Measurements from ENCODE around the gene CDKAL1. TPM values are rescaled to one million over a fixed set of nuclear protein-coding genes. Genes with fewer than 3 reads are reported as not detected.

CDKAL1 gene
- total RNA-seq, 4 donors from 2014 or later = 10.1 to 22.0 (median 12.5) TPM

DNA sequence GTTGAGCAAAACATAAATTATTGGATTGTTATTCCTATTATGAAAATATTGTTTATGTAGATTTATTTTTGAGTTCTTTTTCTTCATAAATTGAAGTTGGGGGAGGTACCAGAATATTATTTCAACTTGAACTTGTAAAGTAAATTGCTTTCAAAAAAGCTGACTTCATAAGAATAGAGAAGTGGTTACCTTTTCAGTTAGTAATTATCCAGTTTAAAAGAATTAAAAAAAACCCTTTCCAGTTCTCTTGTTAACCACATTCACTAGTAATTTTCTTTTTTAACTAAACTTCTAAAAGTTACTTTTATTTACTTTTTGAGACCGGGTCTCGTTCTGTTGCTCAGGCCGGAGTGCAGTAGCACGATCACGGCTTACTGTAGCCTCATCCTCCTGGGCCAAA, 124.3 kb downstream of the CDKAL1 start:
- H3K4me1 ChIP-seq = peaks cover 37% of the 10 kb centered on the region
- no peaks in the 10 kb centered on the region for H3K27me3 ChIP-seq
- no peak for DNase-seq (ENCODE audit: low spot score in 2 of 2)
- H3K36me3 ChIP-seq = peaks cover 5% of the 10 kb centered on the region
- H3K27ac ChIP-seq = no peak overlapping the region
- no peaks in the 10 kb centered on the region for H3K9me3 ChIP-seq
- TF ChIP-seq, protein P1, sequence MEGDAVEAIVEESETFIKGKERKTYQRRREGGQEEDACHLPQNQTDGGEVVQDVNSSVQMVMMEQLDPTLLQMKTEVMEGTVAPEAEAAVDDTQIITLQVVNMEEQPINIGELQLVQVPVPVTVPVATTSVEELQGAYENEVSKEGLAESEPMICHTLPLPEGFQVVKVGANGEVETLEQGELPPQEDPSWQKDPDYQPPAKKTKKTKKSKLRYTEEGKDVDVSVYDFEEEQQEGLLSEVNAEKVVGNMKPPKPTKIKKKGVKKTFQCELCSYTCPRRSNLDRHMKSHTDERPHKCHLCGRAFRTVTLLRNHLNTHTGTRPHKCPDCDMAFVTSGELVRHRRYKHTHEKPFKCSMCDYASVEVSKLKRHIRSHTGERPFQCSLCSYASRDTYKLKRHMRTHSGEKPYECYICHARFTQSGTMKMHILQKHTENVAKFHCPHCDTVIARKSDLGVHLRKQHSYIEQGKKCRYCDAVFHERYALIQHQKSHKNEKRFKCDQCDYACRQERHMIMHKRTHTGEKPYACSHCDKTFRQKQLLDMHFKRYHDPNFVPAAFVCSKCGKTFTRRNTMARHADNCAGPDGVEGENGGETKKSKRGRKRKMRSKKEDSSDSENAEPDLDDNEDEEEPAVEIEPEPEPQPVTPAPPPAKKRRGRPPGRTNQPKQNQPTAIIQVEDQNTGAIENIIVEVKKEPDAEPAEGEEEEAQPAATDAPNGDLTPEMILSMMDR (IDR thresholded peaks at IDR 0.05) = no peak
- no peak for TF ChIP-seq POLR2AphosphoS5 (IDR thresholded peaks at IDR 0.05)
- TF ChIP-seq POLR2A (IDR thresholded peaks at IDR 0.05) = no peak
- no peak for TF ChIP-seq EP300 (IDR thresholded peaks at IDR 0.05)
- 97% methylated on average over 5 of the region's 5 CpGs for WGBS
- H3K4me3 ChIP-seq = no peak overlapping the region

DNA sequence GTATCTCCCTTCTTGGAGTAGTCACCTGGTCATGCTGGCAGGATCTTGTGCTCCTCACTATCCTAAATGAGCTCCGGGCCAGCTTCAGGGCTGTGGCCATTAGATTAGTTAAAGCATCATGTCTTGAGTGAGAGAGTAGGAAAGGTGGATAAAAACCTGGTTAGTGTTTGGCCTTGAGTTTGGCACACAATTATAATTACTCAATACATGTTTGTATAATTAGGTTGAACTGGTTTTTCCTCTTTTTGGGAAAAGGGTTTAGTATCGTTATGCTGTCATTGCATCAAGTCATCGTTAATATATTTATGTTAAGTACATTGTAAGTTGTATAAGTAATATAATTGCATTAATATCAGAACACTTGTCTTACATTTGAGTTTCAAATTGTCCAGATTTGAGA, 126.3 kb downstream of the CDKAL1 start:
- Histone ChIP-seq H3K9me3 (no peaks in the 10 kb centered on the region), H3K4me1 (peaks cover 37% of the 10 kb centered on the region), H3K4me3 (no peak overlapping the region), H3K27ac (peak overlapping the region; percentile 25), H3K27me3 (no peaks in the 10 kb centered on the region), H3K36me3 (no peaks in the 10 kb centered on the region)
- 47% methylated on average over 3 of the region's 3 CpGs for WGBS
- no peak for DNase-seq (ENCODE audit: low spot score in 2 of 2)
- TF ChIP-seq EP300 (IDR thresholded peaks at IDR 0.05) (no peak), POLR2AphosphoS5 (IDR thresholded peaks at IDR 0.05) (no peak), POLR2A (IDR thresholded peaks at IDR 0.05) (no peak)
- TF ChIP-seq, protein P1 (IDR thresholded peaks at IDR 0.05) = no peak

DNA sequence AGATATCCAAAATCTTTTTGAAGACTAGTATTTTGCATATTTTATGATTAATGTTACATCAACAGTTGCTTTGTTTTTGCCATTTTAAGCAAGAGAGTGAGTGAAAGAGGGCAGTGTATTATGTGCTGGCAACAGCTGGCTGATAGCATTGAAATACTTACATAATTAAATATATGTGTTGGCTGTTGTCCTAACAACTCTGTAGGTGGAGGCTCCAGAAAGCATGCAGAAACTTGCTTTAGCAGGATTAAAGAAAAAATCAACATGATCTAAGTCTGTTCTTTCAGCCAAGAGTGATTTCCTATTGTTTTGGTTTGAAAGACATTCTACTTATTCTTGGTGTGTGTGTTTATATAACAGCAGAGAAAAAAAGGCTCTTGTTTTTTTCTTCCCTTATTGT, 127.5 kb downstream of the CDKAL1 start:
- Histone ChIP-seq H3K4me3 (no peak overlapping the region), H3K27me3 (no peaks in the 10 kb centered on the region), H3K4me1 (peaks cover 37% of the 10 kb centered on the region), H3K36me3 (no peaks in the 10 kb centered on the region), H3K27ac (peak overlapping the region; percentile 10), H3K9me3 (no peaks in the 10 kb centered on the region)
- TF ChIP-seq POLR2A (IDR thresholded peaks at IDR 0.05) (no peak), EP300 (IDR thresholded peaks at IDR 0.05) (no peak), POLR2AphosphoS5 (IDR thresholded peaks at IDR 0.05) (no peak)
- TF ChIP-seq, protein P1 (IDR thresholded peaks at IDR 0.05) = no peak
- no peak for DNase-seq (ENCODE audit: low spot score in 2 of 2)

DNA sequence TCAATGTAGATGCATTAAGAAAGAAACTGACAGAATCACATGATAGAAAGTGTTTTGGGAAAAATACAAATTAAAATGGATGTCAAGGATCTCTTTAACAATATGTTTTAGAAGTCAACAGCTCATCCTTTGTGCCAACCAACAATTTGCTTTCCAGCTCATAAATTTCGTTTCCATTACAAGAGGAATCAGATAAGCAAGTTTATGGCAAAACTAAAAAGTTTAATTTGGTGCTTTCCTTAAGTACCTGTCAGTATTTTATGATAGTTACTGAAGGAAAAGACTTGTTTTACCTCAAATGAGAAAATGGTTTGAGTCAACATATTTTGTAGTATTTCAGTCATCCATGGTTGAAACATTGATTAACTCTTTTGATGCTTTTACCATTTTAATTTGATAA, 130.0 kb downstream of the CDKAL1 start:
- Histone ChIP-seq H3K27me3 (no peaks in the 10 kb centered on the region), H3K9me3 (no peaks in the 10 kb centered on the region), H3K4me3 (no peak overlapping the region), H3K4me1 (peaks cover 42% of the 10 kb centered on the region), H3K36me3 (no peaks in the 10 kb centered on the region), H3K27ac (no peak overlapping the region)
- TF ChIP-seq EP300 (IDR thresholded peaks at IDR 0.05) (no peak), POLR2A (IDR thresholded peaks at IDR 0.05) (no peak), POLR2AphosphoS5 (IDR thresholded peaks at IDR 0.05) (no peak)
- TF ChIP-seq, protein P1 (IDR thresholded peaks at IDR 0.05) = no peak
- DNase-seq (ENCODE audit: low spot score in 2 of 2) = no peak
- 73% methylated on average over 1 of the region's 1 CpG for WGBS

DNA sequence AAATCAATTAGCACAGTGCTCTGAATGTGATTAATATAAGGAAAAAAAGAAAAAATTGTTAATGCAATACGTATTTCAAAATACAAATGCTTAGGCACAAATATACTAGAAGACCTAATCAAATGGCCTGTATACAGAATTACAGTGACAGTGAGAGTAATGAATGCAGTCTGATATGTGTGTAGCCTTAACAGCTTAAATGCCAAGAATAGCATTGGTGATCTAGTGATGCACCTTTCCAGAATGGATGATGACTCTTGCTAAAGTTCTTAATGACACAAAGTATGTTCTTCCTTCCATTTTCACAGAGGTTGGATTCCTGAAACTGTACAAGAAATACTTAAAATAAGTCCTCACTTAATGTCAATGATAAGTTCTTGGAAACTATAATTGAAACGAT, 131.0 kb downstream of the CDKAL1 start:
- Histone ChIP-seq H3K4me3 (no peak overlapping the region), H3K27me3 (no peaks in the 10 kb centered on the region), H3K9me3 (no peaks in the 10 kb centered on the region), H3K4me1 (peaks cover 35% of the 10 kb centered on the region), H3K36me3 (no peaks in the 10 kb centered on the region), H3K27ac (no peak overlapping the region)
- no peak for TF ChIP-seq POLR2AphosphoS5 (IDR thresholded peaks at IDR 0.05)
- no peak for TF ChIP-seq POLR2A (IDR thresholded peaks at IDR 0.05)
- TF ChIP-seq EP300 (IDR thresholded peaks at IDR 0.05) = no peak
- TF ChIP-seq, protein P1 (IDR thresholded peaks at IDR 0.05) = no peak
- no peak for DNase-seq (ENCODE audit: low spot score in 2 of 2)
- 72% methylated on average over 2 of the region's 2 CpGs for WGBS
